HG02678 (cell line): ENCODE data around the gene MTHFSD.

ENCODE experiments used
- ATAC-seq: cut with Tn5 transposase; IDR thresholded peaks from one replicate; pipeline ENCODE4 v1.9.1; 2021; ENCODE audit warnings: mild to moderate bottlenecking, moderate library complexity; ENCODE audit not compliant: unreplicated experiment

Gene MTHFSD

DNA sequence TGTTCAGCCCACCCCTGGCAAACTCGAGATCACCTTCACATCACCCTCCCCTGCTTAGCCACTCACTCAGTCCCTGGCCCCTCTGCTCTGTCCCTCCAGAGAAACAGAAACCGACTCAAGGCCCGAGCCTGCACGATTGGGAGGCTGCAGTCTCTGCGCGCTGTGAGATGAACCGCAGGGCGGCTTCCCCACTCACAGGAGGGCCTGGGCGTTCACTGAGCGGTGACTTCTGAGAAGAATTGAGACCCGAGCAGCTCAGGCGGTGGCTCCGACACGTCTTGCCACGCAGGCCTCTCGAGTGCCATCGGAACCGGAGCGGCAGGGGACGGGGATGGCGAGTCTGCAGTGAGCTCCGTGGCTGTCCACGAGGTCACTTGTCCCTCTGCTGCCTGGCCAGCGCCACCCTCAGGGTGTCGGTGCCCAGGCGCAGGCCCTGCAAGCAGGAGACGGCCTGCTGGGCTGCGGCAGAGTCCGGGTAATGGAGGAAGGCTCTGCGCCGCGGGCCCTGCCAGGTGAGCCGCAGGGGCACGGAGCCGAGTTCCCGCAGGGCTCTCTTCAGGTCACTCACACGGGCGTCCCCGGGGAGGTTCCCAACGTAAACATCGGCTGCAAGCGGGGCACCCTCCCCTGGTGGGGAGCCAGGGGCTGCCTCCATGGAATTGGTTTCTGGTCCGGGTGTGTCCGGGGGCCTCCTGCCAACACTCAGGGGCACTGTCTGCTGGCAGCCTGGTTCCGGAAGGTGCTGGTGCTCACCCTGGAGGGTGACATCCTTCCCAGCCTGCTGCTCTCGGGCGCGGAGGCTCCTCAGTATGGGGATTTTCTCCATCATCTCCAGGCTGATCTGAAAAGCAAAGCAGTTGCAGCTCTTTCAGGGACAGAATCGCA is 23.2 kb downstream of the MTHFSD start:
- ATAC-seq: no peak

DNA sequence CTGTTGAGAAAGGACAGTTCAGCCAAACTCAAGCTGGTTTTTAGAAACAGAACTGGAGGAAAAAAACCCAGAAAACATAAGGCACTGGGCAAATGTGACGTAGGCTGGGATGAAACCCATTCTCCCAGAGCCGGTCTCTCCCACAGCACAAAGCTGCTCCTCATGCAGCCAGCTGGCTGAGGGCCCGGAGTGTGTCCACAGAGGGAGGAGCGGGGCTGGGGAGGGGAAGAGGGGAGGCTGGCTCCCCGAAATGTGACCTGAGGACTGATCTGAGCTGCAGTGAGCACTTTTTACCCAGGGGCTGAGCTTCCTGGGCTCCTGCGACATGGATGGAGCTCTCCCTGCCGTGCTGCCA is 23.9 kb downstream of the MTHFSD start:
- no peak for ATAC-seq

GRCh38 chr16:86530251-86531190 is 24.5 kb downstream of the MTHFSD start:
- no peak for ATAC-seq

- ATAC-seq: no peak
Measured at GRCh38 chr16:86529160-86529559, 25.9 kb downstream of the MTHFSD start.

- no peak for ATAC-seq
Measured at GRCh38 chr16:86528061-86528929, 26.7 kb downstream of the MTHFSD start.

DNA sequence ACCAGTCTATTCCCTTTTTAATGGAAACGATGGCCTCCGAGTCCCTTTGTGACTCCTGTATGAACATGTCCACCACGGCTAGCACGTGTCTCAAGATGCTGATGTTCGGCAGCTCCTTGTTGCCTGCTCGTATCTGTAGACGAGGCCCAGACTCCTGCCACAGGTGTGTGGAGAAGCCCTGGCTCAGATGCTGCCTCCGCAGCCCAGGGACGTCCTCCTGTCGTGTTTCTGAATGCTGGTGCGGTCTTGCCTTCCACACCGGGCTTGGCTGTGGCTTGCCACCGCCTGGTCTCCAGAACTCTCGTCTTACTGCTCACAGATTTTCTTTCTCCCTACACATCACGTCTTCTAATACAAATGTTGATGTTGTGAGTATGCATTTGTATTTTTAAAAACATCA is 27.7 kb downstream of the MTHFSD start:
- no peak for ATAC-seq

GRCh38 chr16:86525696-86526095 is 29.3 kb downstream of the MTHFSD start:
- no peak for ATAC-seq

DNA sequence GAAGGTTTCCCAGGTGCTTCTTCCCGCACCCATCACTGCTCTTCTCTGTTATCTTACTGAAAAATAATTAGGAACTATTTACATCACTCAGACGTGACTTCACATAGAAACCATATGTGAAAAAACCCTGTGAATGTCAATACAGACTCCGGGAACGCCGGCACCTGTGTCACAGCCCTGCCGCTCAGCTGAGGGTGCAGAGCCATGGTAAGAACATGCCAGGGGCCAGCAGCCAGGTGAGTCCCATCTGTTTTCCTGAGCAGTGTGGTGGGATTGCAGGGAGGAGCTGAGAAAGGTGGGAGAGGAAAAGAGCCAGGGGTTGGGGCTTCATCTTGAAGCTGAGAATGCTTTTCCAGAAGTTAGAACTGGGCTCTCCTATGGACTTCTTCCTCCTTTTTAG is 31.0 kb downstream of the MTHFSD start:
- no peak for ATAC-seq

- no peak for ATAC-seq
Measured at GRCh38 chr16:86523166-86523740, 31.8 kb downstream of the MTHFSD start.

GRCh38 chr16:86522634-86523033 is 32.4 kb downstream of the MTHFSD start:
- no peak for ATAC-seq

GRCh38 chr16:86521236-86522197 is 33.5 kb downstream of the MTHFSD start:
- ATAC-seq: no peak

GRCh38 chr16:86520317-86521210 is 34.5 kb downstream of the MTHFSD start:
- no peak for ATAC-seq

DNA sequence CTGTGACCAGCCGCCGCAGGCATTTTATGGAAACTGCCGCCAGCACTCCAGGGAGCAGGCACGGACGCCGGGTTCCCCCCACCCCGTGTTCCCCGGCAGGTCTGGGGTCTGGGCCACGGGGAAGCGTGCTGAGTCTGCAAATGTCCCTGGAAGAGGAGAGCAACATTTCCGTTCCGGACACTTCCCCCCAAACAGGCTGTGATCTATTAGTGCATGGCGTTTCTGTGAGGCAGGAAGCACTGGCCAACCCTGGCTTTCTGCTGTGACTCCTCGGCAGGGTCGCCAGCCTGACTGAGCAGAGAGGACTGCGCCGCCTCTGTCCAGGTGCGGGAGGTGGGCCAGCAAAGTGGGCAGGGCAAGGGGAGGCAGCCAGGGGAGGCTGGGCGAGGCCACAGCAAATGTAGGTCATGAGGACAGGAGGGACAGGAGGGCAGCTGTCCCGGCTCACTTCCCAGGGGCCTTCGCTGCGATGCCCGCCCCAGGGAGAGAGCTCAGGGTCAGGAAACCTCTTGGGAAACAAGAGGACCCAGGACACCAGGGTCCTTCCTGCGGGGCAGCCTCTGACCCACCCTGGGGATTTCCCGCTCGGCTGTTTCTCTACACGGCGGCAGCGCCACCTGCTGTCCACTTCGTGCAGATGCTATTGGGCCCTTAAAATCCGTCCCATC is 35.3 kb downstream of the MTHFSD start:
- no peak for ATAC-seq

GRCh38 chr16:86519007-86519648 is 35.9 kb downstream of the MTHFSD start:
- ATAC-seq: no peak

GRCh38 chr16:86517652-86518258 is 37.3 kb downstream of the MTHFSD start:
- no peak for ATAC-seq

GRCh38 chr16:86517033-86517432 is 38.0 kb downstream of the MTHFSD start:
- no peak for ATAC-seq

DNA sequence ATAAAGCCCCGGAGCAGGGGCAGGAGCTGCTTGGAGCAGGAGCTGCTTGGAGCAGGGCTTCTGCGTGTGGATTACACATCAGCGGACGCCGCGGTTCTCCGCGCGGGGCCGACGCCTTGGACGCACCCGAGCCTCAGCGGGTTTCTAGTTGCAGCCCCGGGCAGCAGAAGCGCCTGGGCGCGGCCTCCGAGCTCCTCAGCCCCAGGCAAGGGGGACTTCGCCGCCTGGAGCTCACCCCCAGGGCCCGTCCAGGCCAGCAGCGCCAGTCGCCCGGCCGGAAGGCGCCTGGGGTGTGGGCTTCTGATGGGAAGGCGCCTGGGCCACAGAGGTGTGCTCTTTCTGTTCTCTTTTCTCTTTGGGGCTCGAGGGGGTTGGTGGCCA is 38.4 kb downstream of the MTHFSD start:
- no peak for ATAC-seq
